Erythroblast (primary cell): Measurements from ENCODE around the gene MOCOS.

Experiments
- GATA1 ChIP-seq: IDR thresholded peaks from 2 replicates; pipeline ENCODE4 v1.6.1; 2011; ENCODE audit warnings: low read depth, mild to moderate bottlenecking, control low read depth, low read length, moderate library complexity
- POLR2A ChIP-seq: IDR thresholded peaks from 2 replicates; pipeline ENCODE4 v1.6.1; 2011; ENCODE audit warnings: mild to moderate bottlenecking, low read length

GRCh38 chr18:36143391-36143790 is 43.9 kb upstream of the MOCOS start:
- TF ChIP-seq POLR2A: no peak
- TF ChIP-seq GATA1: no peak
